Measurements from ENCODE around the gene PTGR2. TPM values are rescaled to one million over a fixed set of nuclear protein-coding genes. Genes with fewer than 3 reads are reported as not detected.

Gene PTGR2
- total and polyA plus RNA-seq, 10 donors = 2.2 to 8.6 (median 4.7) TPM

DNA sequence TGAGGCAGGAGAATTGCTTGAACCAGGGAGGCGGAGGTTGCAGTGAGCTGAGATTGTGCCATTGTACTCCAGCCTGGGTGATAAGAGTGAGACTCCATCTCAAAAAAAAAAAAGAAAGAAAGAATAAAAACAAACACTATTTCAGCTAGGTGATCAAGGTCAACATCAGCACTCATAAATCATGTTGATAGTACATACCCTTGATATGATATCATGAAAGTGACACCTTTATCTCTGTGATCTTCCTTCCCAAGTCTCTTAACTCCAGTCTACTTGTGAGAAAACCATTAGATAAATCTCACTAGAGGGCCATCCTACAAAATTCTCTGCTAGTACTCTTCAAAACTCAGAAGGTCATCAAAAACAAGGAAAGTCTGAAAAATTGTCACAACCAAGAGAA lies 44.2 kb upstream of the PTGR2 start:
- intact Hi-C loops (cut with DNase I; ENCODE audit: low total_unique reads) = no loop called here
- WGBS, 5 donors = 85 to 100% (median 96%) methylated on average over 1 of the region's 1 CpG
- Histone ChIP-seq H3K4me1 (peaks cover 0 to 18% (median 2%) of the 10 kb centered on the region in 6 donors), H3K9me3 (no peaks in the 10 kb centered on the region), H3K27ac (no peak overlapping the region), H3K27me3 (replicated peaks in 1 of 7) (no peaks in the 10 kb centered on the region), H3K36me3 (peaks cover 0 to 4% (median 0%) of the 10 kb centered on the region in 6 donors), H3K4me3 (no peak overlapping the region)
- no peak for TF ChIP-seq POLR2A (IDR thresholded peaks at IDR 0.05)
- TF ChIP-seq POLR2AphosphoS5 (IDR thresholded peaks at IDR 0.05) = no peak
- TF ChIP-seq, protein P1, sequence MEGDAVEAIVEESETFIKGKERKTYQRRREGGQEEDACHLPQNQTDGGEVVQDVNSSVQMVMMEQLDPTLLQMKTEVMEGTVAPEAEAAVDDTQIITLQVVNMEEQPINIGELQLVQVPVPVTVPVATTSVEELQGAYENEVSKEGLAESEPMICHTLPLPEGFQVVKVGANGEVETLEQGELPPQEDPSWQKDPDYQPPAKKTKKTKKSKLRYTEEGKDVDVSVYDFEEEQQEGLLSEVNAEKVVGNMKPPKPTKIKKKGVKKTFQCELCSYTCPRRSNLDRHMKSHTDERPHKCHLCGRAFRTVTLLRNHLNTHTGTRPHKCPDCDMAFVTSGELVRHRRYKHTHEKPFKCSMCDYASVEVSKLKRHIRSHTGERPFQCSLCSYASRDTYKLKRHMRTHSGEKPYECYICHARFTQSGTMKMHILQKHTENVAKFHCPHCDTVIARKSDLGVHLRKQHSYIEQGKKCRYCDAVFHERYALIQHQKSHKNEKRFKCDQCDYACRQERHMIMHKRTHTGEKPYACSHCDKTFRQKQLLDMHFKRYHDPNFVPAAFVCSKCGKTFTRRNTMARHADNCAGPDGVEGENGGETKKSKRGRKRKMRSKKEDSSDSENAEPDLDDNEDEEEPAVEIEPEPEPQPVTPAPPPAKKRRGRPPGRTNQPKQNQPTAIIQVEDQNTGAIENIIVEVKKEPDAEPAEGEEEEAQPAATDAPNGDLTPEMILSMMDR (IDR thresholded peaks at IDR 0.05 in 8 of 11, conservative IDR thresholded peaks at IDR 0.05 in 3 of 11) = no peak
- no peak for DNase-seq

DNA sequence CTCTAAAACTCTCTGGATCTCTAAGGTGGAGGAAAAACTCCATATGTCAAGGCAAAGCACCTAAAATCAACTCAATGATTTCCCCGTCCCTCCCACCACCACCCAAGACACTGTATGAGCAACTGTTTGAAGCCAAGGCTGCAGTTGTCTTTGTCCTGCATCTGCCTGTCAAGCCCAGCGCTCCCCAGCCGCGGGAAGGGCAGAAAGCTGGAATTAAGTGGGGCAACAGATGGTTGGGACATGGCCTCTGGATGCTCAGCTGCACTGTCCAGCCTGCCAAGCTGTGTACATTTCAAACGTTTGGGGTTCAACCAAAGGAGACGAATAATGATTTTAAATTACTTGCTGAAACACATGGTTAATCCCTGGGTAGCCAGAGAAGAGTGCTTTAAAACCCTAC lies 42.2 kb upstream of the PTGR2 start:
- intact Hi-C loops (cut with DNase I; ENCODE audit: low total_unique reads) = no loop called here
- no peak for TF ChIP-seq POLR2A (IDR thresholded peaks at IDR 0.05)
- TF ChIP-seq, protein P1 (IDR thresholded peaks at IDR 0.05 in 8 of 11, conservative IDR thresholded peaks at IDR 0.05 in 3 of 11) = no peak
- no peak for TF ChIP-seq POLR2AphosphoS5 (IDR thresholded peaks at IDR 0.05)
- WGBS, 5 donors = 76 to 93% (median 87%) methylated on average over 6 of the region's 6 CpGs
- Histone ChIP-seq H3K4me1 (peaks cover 0 to 8% (median 0%) of the 10 kb centered on the region in 6 donors), H3K36me3 (no peaks in the 10 kb centered on the region), H3K27ac (no peak overlapping the region), H3K9me3 (no peaks in the 10 kb centered on the region), H3K27me3 (replicated peaks in 1 of 7) (no peaks in the 10 kb centered on the region), H3K4me3 (no peak overlapping the region)
- DNase-seq = no peak

DNA sequence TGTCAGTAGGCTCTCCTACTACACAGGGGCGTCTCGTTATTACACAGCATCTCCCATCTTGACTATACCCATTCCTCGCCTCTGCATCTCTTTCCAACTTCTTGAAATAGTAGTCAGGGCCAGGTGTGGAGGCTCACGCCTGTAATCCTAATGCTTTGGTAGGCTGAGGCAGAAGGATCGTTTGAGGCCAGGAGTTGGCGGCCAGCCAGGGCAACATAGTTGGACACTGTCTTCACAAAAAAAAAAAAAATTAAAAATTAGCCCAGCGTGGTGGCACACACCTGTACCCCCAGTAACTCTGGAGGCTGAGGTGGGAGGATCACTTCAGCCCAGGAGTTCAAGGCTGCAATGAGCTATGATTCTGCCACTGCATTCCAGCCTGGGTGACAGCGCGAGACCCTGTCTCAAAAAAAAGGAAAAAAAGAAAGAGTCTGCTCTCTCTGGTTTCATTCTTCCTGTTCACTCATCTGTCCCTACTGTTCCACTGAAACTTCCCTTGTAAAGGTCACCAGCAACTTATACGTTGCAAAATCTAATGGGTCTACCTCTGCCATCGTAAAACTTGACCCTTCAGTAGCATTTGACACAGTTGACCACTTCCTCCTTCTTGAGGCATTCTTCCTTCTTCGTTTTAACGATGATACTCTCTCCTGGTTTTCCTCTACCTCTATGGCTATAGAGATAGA lies 41.0 kb upstream of the PTGR2 start:
- Histone ChIP-seq H3K36me3 (no peaks in the 10 kb centered on the region), H3K27me3 (replicated peaks in 1 of 7) (no peaks in the 10 kb centered on the region), H3K9me3 (no peaks in the 10 kb centered on the region), H3K4me1 (peaks cover 0 to 8% (median 0%) of the 10 kb centered on the region in 6 donors), H3K27ac (no peak overlapping the region), H3K4me3 (no peak overlapping the region)
- DNase-seq = no peak
- 67 to 76% (median 73%) methylated on average over 13 of the region's 13 CpGs for WGBS, 5 donors
- TF ChIP-seq POLR2AphosphoS5 (IDR thresholded peaks at IDR 0.05) (no peak), POLR2A (IDR thresholded peaks at IDR 0.05) (no peak)
- TF ChIP-seq, protein P1 (IDR thresholded peaks at IDR 0.05 in 8 of 11, conservative IDR thresholded peaks at IDR 0.05 in 3 of 11) = no peak
- intact Hi-C loops (cut with DNase I; ENCODE audit: low total_unique reads) = no loop called here

DNA sequence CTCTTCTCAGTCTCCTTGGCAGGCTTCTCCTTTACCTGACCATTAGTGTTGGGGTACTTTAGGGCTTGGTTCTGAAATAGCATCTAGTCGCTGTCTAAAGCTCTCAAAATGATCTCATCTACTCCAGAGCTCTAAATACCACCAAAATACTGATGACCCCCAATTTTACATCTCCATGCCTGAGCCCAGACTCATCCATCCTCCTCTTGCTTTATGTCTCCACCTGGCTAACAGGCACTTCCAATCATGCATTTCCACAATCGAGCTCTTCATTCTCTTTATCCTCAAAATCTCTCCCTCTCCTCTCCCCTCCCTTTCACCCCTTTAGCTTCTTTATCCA lies 40.5 kb upstream of the PTGR2 start:
- Histone ChIP-seq H3K4me3 (no peak overlapping the region), H3K9me3 (no peaks in the 10 kb centered on the region), H3K36me3 (no peaks in the 10 kb centered on the region), H3K27me3 (replicated peaks in 1 of 7) (no peaks in the 10 kb centered on the region), H3K27ac (no peak overlapping the region), H3K4me1 (peaks cover 0 to 8% (median 0%) of the 10 kb centered on the region in 6 donors)
- no peak for TF ChIP-seq POLR2A (IDR thresholded peaks at IDR 0.05)
- TF ChIP-seq, protein P1 (IDR thresholded peaks at IDR 0.05 in 8 of 11, conservative IDR thresholded peaks at IDR 0.05 in 3 of 11) = no peak
- no peak for DNase-seq
- intact Hi-C loops (cut with DNase I; ENCODE audit: low total_unique reads) = no loop called here
- WGBS, 5 donors = 85 to 95% (median 89%) methylated on average over 2 of the region's 2 CpGs

Data from spleen (tissue), 11 donors.